Upper lobe of right lung (tissue), 1 donor: ENCODE measurements around the gene GP1BB. TPM values are rescaled to one million over a fixed set of nuclear protein-coding genes. Genes with fewer than 3 reads are reported as not detected.

Source experiments
- ATAC-seq: fragments of 200-7000 bp; cut with Tn5 transposase; one replicate; pipeline ENCODE4 v1.9.1; 2020; ENCODE audit warnings: mild to moderate bottlenecking, moderate library complexity
- DNase-seq: peaks from one replicate; pipeline ENCODE4 v3.0.0-alpha.2; 2020
- H3K27ac ChIP-seq: fragments of 200-600 bp; one replicate; pipeline ENCODE4 v1.8.0; 2022
- H3K27me3 ChIP-seq: fragments of 200-600 bp; one replicate; pipeline ENCODE4 v1.8.0; 2022; ENCODE audit warnings: mild to moderate bottlenecking
- H3K36me3 ChIP-seq: fragments of 200-600 bp; one replicate; pipeline ENCODE4 v1.8.0; 2022
- H3K4me1 ChIP-seq: fragments of 200-600 bp; one replicate; pipeline ENCODE4 v1.8.0; 2022
- H3K4me3 ChIP-seq: fragments of 200-600 bp; one replicate; pipeline ENCODE4 v1.8.0; 2022; ENCODE audit warnings: mild to moderate bottlenecking
- H3K9me3 ChIP-seq: fragments of 200-600 bp; one replicate; pipeline ENCODE4 v1.8.0; 2022
- CTCF ChIP-seq: fragments of 200-600 bp; IDR thresholded peaks from one replicate; pipeline ENCODE4 v1.8.0; 2022; ENCODE audit warnings: antibody characterized with exemption
- intact Hi-C: fragments of 100-400 bp; cut with DNase I; formaldehyde crosslinking; loops from one replicate; pipeline ENCODE4 v1.11.0; 2022
- total RNA-seq: library from RNA; stranded (reverse); fragmentation: NEBNext Ultra II Directional; extraction: Animal tissue kit (Norgen Biotek cat#: 25700); gene quantifications from one replicate; pipeline ENCODE4 v1.2.1, GENCODE V29; 2021
- donor health status: DM: no; HTN: yes; CAD: no; lungs with severe emphysema.

GP1BB gene
- total RNA-seq, 1 donor from 2014 or later = 1.3 TPM

GRCh38 chr22:19773470-19774040 lies 50.2 kb downstream of the GP1BB start:
- peaks cover 46% of the 10 kb centered on the region for H3K27me3 ChIP-seq
- no peaks in the 10 kb centered on the region for H3K36me3 ChIP-seq
- no peak overlapping the region for H3K4me3 ChIP-seq
- intact Hi-C loops = no loop called here
- H3K27ac ChIP-seq = no peak overlapping the region
- peaks cover 4% of the 10 kb centered on the region for H3K4me1 ChIP-seq
- no peak for DNase-seq
- no peaks in the 10 kb centered on the region for H3K9me3 ChIP-seq
- no peak for TF ChIP-seq CTCF
- ATAC-seq = no peak

Other genes with a start within 250 kb of the GP1BB start
- 43.1 TPM for gene UFD1, start 244.3 kb upstream of the GP1BB start, total RNA-seq
- 0.58 TPM for gene CDC45, start 243.6 kb upstream of the GP1BB start, total RNA-seq
- gene CLDN5, start 199.1 kb upstream of the GP1BB start, total RNA-seq = 274 TPM
- gene SEPTIN5, start 9.0 kb upstream of the GP1BB start, total RNA-seq = 11.5 TPM
- 15.4 TPM for gene TBX1, start 37.2 kb downstream of the GP1BB start, total RNA-seq
- 7.8 TPM for gene GNB1L, start 131.3 kb downstream of the GP1BB start, total RNA-seq
- gene RTL10, start 131.3 kb downstream of the GP1BB start, total RNA-seq = 20.5 TPM
- 175 TPM for gene COMT, start 218.2 kb downstream of the GP1BB start, total RNA-seq
- 40.7 TPM for gene TXNRD2, start 218.3 kb downstream of the GP1BB start, total RNA-seq